Muscle of leg (tissue), 11 donors: Measurements from ENCODE around the gene OLFM4. TPM values are rescaled to one million over a fixed set of nuclear protein-coding genes. Genes with fewer than 3 reads are reported as not detected.
"Not testable (repeated sequence)": the region's sequence is repeated elsewhere in the genome, so short reads cannot be mapped to it uniquely, and the experiment has no call there.

Experiments
- DNase-seq: peaks from one replicate; pipeline ENCODE4 v3.0.0; 2013
- H3K27ac ChIP-seq: one replicate; pipeline ENCODE4 v1.5.1; 2013; ENCODE audit warnings: mild to moderate bottlenecking, low read length, control low read depth
- H3K27me3 ChIP-seq: one replicate; pipeline ENCODE4 v1.6.1; 2013; ENCODE audit warnings: low read length; ENCODE audit not compliant: control insufficient read depth, insufficient read depth
- H3K36me3 ChIP-seq: one replicate; pipeline ENCODE4 v1.6.1; 2013; ENCODE audit warnings: low read length; ENCODE audit not compliant: control insufficient read depth, insufficient read depth
- H3K4me1 ChIP-seq: one replicate; pipeline ENCODE4 v1.6.1; 2013; ENCODE audit warnings: low read length; ENCODE audit not compliant: control insufficient read depth, insufficient read depth
- H3K4me3 ChIP-seq: one replicate; pipeline ENCODE4 v1.5.1; 2013; ENCODE audit warnings: low read length, control low read depth
- H3K9me3 ChIP-seq: replicated peaks from 2 replicates; pipeline ENCODE4 v1.6.1; 2013; ENCODE audit warnings: low read depth, low read length; ENCODE audit not compliant: control insufficient read depth
- WGBS: methylation state at CpG from one replicate; pipeline ENCODE4 v1.1.5; 2013; ENCODE audit warnings: missing lambda C conversion rate; ENCODE audit not compliant: insufficient coverage; 5-methylcytosine and 5-hydroxymethylcytosine counted together
- polyA plus RNA-seq, 8 donors: library from polyadenylated mRNA; unstranded; fragments of 120-200 nt; gene quantifications; one replicate each; pipeline versions ENCODE4 v1.2.1 to v1.2.3, GENCODE V29; 2013; ENCODE audit warnings: inconsistent platforms in 1 of 8, low replicate concordance in 1 of 8; ENCODE audit not compliant: insufficient read length in 8 of 8, insufficient read depth in 1 of 8
- total RNA-seq: library from RNA; stranded (reverse); fragments of 120-200 nt; gene quantifications from one replicate; pipeline ENCODE4 v1.2.4, GENCODE V29; 2013

The OLFM4 gene
- total and polyA plus RNA-seq, 9 donors: 0.63 to 3.9 (median 1.5) TPM

GRCh38 chr13:53014018-53014417 lies 14.6 kb upstream of the OLFM4 start:
- H3K4me3 ChIP-seq, H3K36me3 ChIP-seq, H3K27ac ChIP-seq, DNase-seq, H3K9me3 ChIP-seq, H3K4me1 ChIP-seq, H3K27me3 ChIP-seq: not testable (repeated sequence)
- WGBS: 100% methylated on average over 1 of the region's 3 CpGs

GRCh38 chr13:53014495-53015443 lies 13.8 kb upstream of the OLFM4 start:
- H3K27ac ChIP-seq: no peak overlapping the region
- H3K27me3 ChIP-seq: no peaks in the 10 kb centered on the region
- WGBS: 60% methylated on average over 4 of the region's 8 CpGs
- peak; percentile 45 for DNase-seq
- no peaks in the 10 kb centered on the region for H3K9me3 ChIP-seq
- no peak overlapping the region for H3K4me3 ChIP-seq
- H3K36me3 ChIP-seq: no peaks in the 10 kb centered on the region
- H3K4me1 ChIP-seq: peaks cover 5% of the 10 kb centered on the region

GRCh38 chr13:53015971-53016370 lies 12.6 kb upstream of the OLFM4 start:
- Histone ChIP-seq H3K36me3 (no peaks in the 10 kb centered on the region), H3K9me3 (no peaks in the 10 kb centered on the region), H3K4me3 (no peak overlapping the region), H3K27ac (no peak overlapping the region), H3K27me3 (no peaks in the 10 kb centered on the region), H3K4me1 (peaks cover 5% of the 10 kb centered on the region)
- no peak for DNase-seq
- WGBS: 77% methylated on average over 2 of the region's 6 CpGs

- Histone ChIP-seq H3K4me1 (peaks cover 5% of the 10 kb centered on the region), H3K27me3 (no peaks in the 10 kb centered on the region), H3K4me3 (no peak overlapping the region), H3K9me3 (no peaks in the 10 kb centered on the region), H3K27ac (no peak overlapping the region), H3K36me3 (no peaks in the 10 kb centered on the region)
- DNase-seq: no peak
- 93% methylated on average over 5 of the region's 5 CpGs for whole genome bisulfite sequencing
These were observed 11.1 kb upstream of the OLFM4 start for GRCh38 chr13:53017433-53017970.

GRCh38 chr13:53018690-53019647 lies 9.6 kb upstream of the OLFM4 start:
- peaks cover 5% of the 10 kb centered on the region for H3K4me1 ChIP-seq
- no peak overlapping the region for H3K4me3 ChIP-seq
- H3K36me3 ChIP-seq: no peaks in the 10 kb centered on the region
- H3K27ac ChIP-seq: no peak overlapping the region
- H3K27me3 ChIP-seq: no peaks in the 10 kb centered on the region
- H3K9me3 ChIP-seq: no peaks in the 10 kb centered on the region
- WGBS: no CpG with 5 or more reads among the region's 4 CpGs
- DNase-seq: no peak

- 87% methylated on average over 5 of the region's 5 CpGs for WGBS
- H3K9me3 ChIP-seq: no peaks in the 10 kb centered on the region
These were observed 7.8 kb upstream of the OLFM4 start for GRCh38 chr13:53020764-53021335.

DNA sequence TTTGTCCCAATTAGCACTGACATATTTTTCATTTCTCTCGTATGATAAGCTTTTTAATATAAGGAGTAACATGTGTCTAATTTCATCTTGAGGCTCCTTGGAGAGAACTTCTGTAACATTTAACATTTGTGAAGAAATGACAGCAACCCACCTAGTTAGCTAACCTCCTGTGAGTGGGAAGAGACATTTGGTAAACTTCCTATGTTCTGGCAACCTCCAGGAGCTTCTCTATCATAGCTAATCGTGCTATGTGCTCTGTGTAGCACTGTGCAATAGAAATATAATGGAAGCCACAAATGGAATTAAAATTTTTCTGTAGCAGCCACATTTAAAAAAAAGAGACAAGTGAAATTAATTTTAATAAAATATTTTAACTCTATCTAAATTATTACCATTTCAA lies 5.4 kb upstream of the OLFM4 start:
- Histone ChIP-seq H3K4me1 (no peaks in the 10 kb centered on the region), H3K27me3 (no peaks in the 10 kb centered on the region), H3K27ac (no peak overlapping the region), H3K4me3 (no peak overlapping the region), H3K36me3 (no peaks in the 10 kb centered on the region), H3K9me3 (no peaks in the 10 kb centered on the region)
- no CpG with 5 or more reads among the region's 2 CpGs for WGBS
- no peak for DNase-seq

More at GRCh38 chr13:53020764-53021335, 7.8 kb upstream of the OLFM4 start:
- Histone ChIP-seq H3K27ac (no peak overlapping the region), H3K4me3 (no peak overlapping the region), H3K36me3 (no peaks in the 10 kb centered on the region), H3K4me1 (no peaks in the 10 kb centered on the region), H3K27me3 (no peaks in the 10 kb centered on the region)
- no peak for DNase-seq

GRCh38 chr13:53028063-53028462 lies 550 bp upstream of the OLFM4 start:
- Histone ChIP-seq H3K4me3 (no peak overlapping the region), H3K36me3 (no peaks in the 10 kb centered on the region), H3K9me3 (no peaks in the 10 kb centered on the region), H3K27ac (no peak overlapping the region), H3K27me3 (no peaks in the 10 kb centered on the region), H3K4me1 (no peaks in the 10 kb centered on the region)
- 78% methylated on average over 3 of the region's 5 CpGs for WGBS
- no peak for DNase-seq

GRCh38 chr13:53032849-53033248 lies 4.2 kb downstream of the OLFM4 start:
- Histone ChIP-seq H3K27ac (no peak overlapping the region), H3K4me1 (peaks cover 3% of the 10 kb centered on the region), H3K4me3 (no peak overlapping the region), H3K27me3 (no peaks in the 10 kb centered on the region), H3K9me3 (no peaks in the 10 kb centered on the region), H3K36me3 (no peaks in the 10 kb centered on the region)
- no peak for DNase-seq
- no CpG with 5 or more reads among the region's 1 CpG for WGBS
